OCI-LY7 (cell line): ENCODE results near the gene POSTN. TPM values are rescaled to one million over a fixed set of nuclear protein-coding genes. Genes with fewer than 3 reads are reported as not detected.

ENCODE experiments used
- BruUV-seq: library from RNA; stranded (reverse); fragments of 400-500 nt; replicated peaks from 2 replicates; lab custom pipeline; 2021; lab: Mats Ljungman, UMichigan
- CTCF ChIA-PET: fragments of 300-600 bp; sonication (Branson Sonifier 250); formaldehyde crosslinking; loops from one replicate; lab custom pipeline; 2022; ENCODE audit warnings: antibody characterized with exemption; ENCODE audit not compliant: unreplicated experiment; lab: Charles Lee
- POLR2A ChIA-PET: fragments of 300-600 bp; sonication (Branson Sonifier 250); formaldehyde crosslinking; loops from one replicate; lab custom pipeline; 2022; ENCODE audit warnings: antibody characterized with exemption; lab: Charles Lee
- DNase-seq: peaks from one replicate; pipeline ENCODE4 v3.0.0-alpha.2; 2015; ENCODE audit warnings: low spot score
- H2AFZ ChIP-seq: fragments of 200-600 bp; sonication (generic), shearing (Covaris generic); 2 replicates; pipeline ENCODE4 v1.6.1; 2014; ENCODE audit warnings: mild to moderate bottlenecking, antibody characterized with exemption, low read length, moderate library complexity
- H3K27ac ChIP-seq: fragments of 200-600 bp; sonication (generic); 2 replicates; pipeline ENCODE4 v1.5.1; 2014; ENCODE audit warnings: mixed run types, low read depth, mild to moderate bottlenecking, moderate library complexity, low read length, inconsistent platforms; ENCODE audit not compliant: poor library complexity, severe bottlenecking
- H3K36me3 ChIP-seq: fragments of 200-600 bp; sonication (generic); 2 replicates; pipeline ENCODE4 v1.6.1; 2014; ENCODE audit warnings: mild to moderate bottlenecking, antibody characterized with exemption, low read length, moderate library complexity, mixed read lengths; ENCODE audit not compliant: insufficient read depth
- H3K4me1 ChIP-seq: fragments of 200-600 bp; sonication (generic); 2 replicates; pipeline ENCODE4 v1.5.1; 2014; ENCODE audit warnings: mild to moderate bottlenecking, low read length; ENCODE audit not compliant: insufficient read depth, poor library complexity, severe bottlenecking
- H3K4me2 ChIP-seq: fragments of 200-600 bp; sonication (generic); 2 replicates; pipeline ENCODE4 v1.6.1; 2014; ENCODE audit warnings: mild to moderate bottlenecking, low read length
- H3K4me3 ChIP-seq: fragments of 200-600 bp; sonication (generic); 2 replicates; pipeline ENCODE4 v1.5.1; 2014; ENCODE audit warnings: mild to moderate bottlenecking, low read depth, low read length; ENCODE audit not compliant: poor library complexity, severe bottlenecking
- H3K79me2 ChIP-seq: fragments of 200-600 bp; sonication (generic); 2 replicates; pipeline ENCODE4 v1.6.1; 2016; ENCODE audit warnings: low read depth, mild to moderate bottlenecking, low read length, moderate library complexity, mixed read lengths; ENCODE audit not compliant: insufficient read depth
- H3K9me2 ChIP-seq: fragments of 200-600 bp; sonication (generic); 2 replicates; pipeline ENCODE4 v1.6.1; 2016; ENCODE audit warnings: mild to moderate bottlenecking, low read length, mixed read lengths; ENCODE audit not compliant: insufficient read depth
- H3K9me3 ChIP-seq: fragments of 200-600 bp; sonication (generic); 2 replicates; pipeline ENCODE4 v1.6.1; 2014; ENCODE audit warnings: mild to moderate bottlenecking, mixed run types, low read length, mixed read lengths
- H4K20me1 ChIP-seq: fragments of 200-600 bp; sonication (generic); 2 replicates; pipeline ENCODE4 v1.6.1; 2014; ENCODE audit warnings: mild to moderate bottlenecking, antibody characterized with exemption, low read length, moderate library complexity, mixed read lengths; ENCODE audit not compliant: insufficient read depth
- EZH2phosphoT487 ChIP-seq: fragments of 200-600 bp; sonication (generic); IDR thresholded peaks from 2 replicates; pipeline ENCODE4 v1.6.1; 2018; ENCODE audit warnings: low read depth, borderline replicate concordance, mild to moderate bottlenecking, mixed run types, antibody characterized with exemption, low read length, moderate library complexity, mixed read lengths
- intact Hi-C: fragments of 100-400 bp; cut with micrococcal nuclease; formaldehyde crosslinking; loops from one replicate; pipeline ENCODE4 v1.10.0; 2022; ENCODE audit not compliant: unreplicated experiment
- total RNA-seq, 2 experiments: library from RNA; depleted of rRNA in 1 of 2; stranded (reverse); fragments of >200 nt in 1 of 2; shearing (Covaris generic) in 1 of 2; gene quantifications; 2 replicates each; pipeline ENCODE4 v1.2.3, GENCODE V29; 2014 to 2022
- TF ChIP-seq, protein P1 (sequence below): fragments of 200-600 bp; sonication (generic); conservative IDR thresholded peaks from 2 replicates; pipeline ENCODE4 v1.5.1; 2014; ENCODE audit warnings: mild to moderate bottlenecking, antibody characterized with exemption, low read length, moderate library complexity, mixed read lengths

Gene POSTN
- total RNA-seq, 2 experiments from 2014 or later: not detected

GRCh38 chr13:37526710-37527473 is 71.7 kb downstream of the POSTN start:
- BruUV-seq: no TSS peak
- TF ChIP-seq EZH2phosphoT487: no peak
- TF ChIP-seq, protein P1, sequence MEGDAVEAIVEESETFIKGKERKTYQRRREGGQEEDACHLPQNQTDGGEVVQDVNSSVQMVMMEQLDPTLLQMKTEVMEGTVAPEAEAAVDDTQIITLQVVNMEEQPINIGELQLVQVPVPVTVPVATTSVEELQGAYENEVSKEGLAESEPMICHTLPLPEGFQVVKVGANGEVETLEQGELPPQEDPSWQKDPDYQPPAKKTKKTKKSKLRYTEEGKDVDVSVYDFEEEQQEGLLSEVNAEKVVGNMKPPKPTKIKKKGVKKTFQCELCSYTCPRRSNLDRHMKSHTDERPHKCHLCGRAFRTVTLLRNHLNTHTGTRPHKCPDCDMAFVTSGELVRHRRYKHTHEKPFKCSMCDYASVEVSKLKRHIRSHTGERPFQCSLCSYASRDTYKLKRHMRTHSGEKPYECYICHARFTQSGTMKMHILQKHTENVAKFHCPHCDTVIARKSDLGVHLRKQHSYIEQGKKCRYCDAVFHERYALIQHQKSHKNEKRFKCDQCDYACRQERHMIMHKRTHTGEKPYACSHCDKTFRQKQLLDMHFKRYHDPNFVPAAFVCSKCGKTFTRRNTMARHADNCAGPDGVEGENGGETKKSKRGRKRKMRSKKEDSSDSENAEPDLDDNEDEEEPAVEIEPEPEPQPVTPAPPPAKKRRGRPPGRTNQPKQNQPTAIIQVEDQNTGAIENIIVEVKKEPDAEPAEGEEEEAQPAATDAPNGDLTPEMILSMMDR: no peak

DNA sequence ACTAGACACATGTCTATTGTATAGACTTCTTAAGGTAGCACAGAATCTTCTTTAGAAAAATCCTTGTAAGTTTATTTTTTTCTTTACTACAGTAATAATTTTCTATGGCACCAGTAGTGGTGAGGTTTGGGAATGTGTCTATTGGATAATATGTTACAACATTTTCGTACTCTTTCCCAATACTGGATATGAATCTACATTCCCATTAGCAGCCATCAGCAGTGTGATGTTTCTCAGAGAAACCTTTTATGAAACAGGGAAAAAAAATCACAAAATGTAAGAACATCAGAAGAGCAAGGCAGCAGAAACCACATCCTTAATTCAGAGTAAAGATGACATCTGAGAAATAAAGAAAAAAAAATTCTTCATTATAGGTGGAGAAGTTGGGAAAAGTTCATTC is 83.3 kb downstream of the POSTN start:
- H3K4me3 ChIP-seq: no peak overlapping the region
- intact Hi-C loops: no loop called here
- no peaks in the 10 kb centered on the region for H3K4me1 ChIP-seq
- POLR2A ChIA-PET: no interaction called here
- H3K36me3 ChIP-seq: no peaks in the 10 kb centered on the region
- no peak overlapping the region for H3K4me2 ChIP-seq
- no peaks in the 10 kb centered on the region for H4K20me1 ChIP-seq
- CTCF ChIA-PET: no interaction called here
- H3K9me3 ChIP-seq: no peaks in the 10 kb centered on the region
- no peak for DNase-seq
- no peak overlapping the region for H3K27ac ChIP-seq
- H3K9me2 ChIP-seq: no peaks in the 10 kb centered on the region
- BruUV-seq: no TSS peak
- H2AFZ ChIP-seq: no peak overlapping the region
- H3K79me2 ChIP-seq: no peaks in the 10 kb centered on the region
- no peak for TF ChIP-seq EZH2phosphoT487
- TF ChIP-seq, protein P1: no peak

More at GRCh38 chr13:37526710-37527473, 71.7 kb downstream of the POSTN start:
- Histone ChIP-seq H3K27ac (no peak overlapping the region), H3K9me3 (no peaks in the 10 kb centered on the region), H3K4me2 (no peak overlapping the region), H3K4me1 (no peaks in the 10 kb centered on the region), H2AFZ (no peak overlapping the region), H3K9me2 (no peaks in the 10 kb centered on the region), H3K79me2 (no peaks in the 10 kb centered on the region), H3K36me3 (no peaks in the 10 kb centered on the region), H4K20me1 (no peaks in the 10 kb centered on the region), H3K4me3 (no peak overlapping the region)
- POLR2A ChIA-PET: no interaction called here
- intact Hi-C loops: no loop called here
- CTCF ChIA-PET: no interaction called here
- no peak for DNase-seq
